Parathyroid adenoma (tissue), 2 donors: ENCODE measurements around the gene INTS2.
"Not testable (repeated sequence)": the region's sequence is repeated elsewhere in the genome, so short reads cannot be mapped to it uniquely, and the experiment has no call there.

Source experiments
- H2AFZ ChIP-seq: fragments of 300-600 bp; sonication (generic); one replicate; pipeline ENCODE4 v1.7.0; 2017; ENCODE audit warnings: antibody characterized with exemption, mild to moderate bottlenecking
- H3K27ac ChIP-seq: fragments of 300-600 bp; sonication (generic); one replicate; pipeline ENCODE4 v1.7.0; 2017
- H3K27me3 ChIP-seq: fragments of 300-600 bp; sonication (generic); one replicate; pipeline ENCODE4 v1.7.0; 2017; ENCODE audit warnings: low read length; ENCODE audit not compliant: control insufficient read depth, insufficient read depth
- H3K36me3 ChIP-seq: fragments of 300-600 bp; sonication (generic); one replicate; pipeline ENCODE4 v1.7.0; 2017; ENCODE audit warnings: low read length; ENCODE audit not compliant: control insufficient read depth, insufficient read depth
- H3K4me1 ChIP-seq: fragments of 300-600 bp; sonication (generic); one replicate; pipeline ENCODE4 v1.7.0; 2017; ENCODE audit warnings: control low read depth
- H3K4me2 ChIP-seq: fragments of 300-600 bp; sonication (generic); one replicate; pipeline ENCODE4 v1.7.0; 2017; ENCODE audit warnings: low read length
- H3K4me3 ChIP-seq: fragments of 300-600 bp; sonication (generic); one replicate; pipeline ENCODE4 v1.7.0; 2017; ENCODE audit warnings: low read depth, low read length
- H3K79me2 ChIP-seq: fragments of 300-600 bp; sonication (generic); one replicate; pipeline ENCODE4 v1.7.0; 2017; ENCODE audit warnings: control low read depth
- H3K9ac ChIP-seq: fragments of 300-600 bp; sonication (generic); one replicate; pipeline ENCODE4 v1.7.0; 2017; ENCODE audit warnings: mild to moderate bottlenecking
- H3K9me3 ChIP-seq: fragments of 300-600 bp; sonication (generic); one replicate; pipeline ENCODE4 v1.7.0; 2017; ENCODE audit warnings: low read length; ENCODE audit not compliant: control insufficient read depth
- CTCF ChIP-seq: fragments of 300-600 bp; sonication (generic); IDR thresholded peaks from one replicate; pipeline ENCODE4 v1.7.0; 2017; ENCODE audit warnings: antibody characterized with exemption, mild to moderate bottlenecking
- donor health status: primary hyperparathyroidism.

Gene INTS2

GRCh38 chr17:61897548-61898180 lies 30.1 kb downstream of the INTS2 start:
- no peak overlapping the region for H3K4me2 ChIP-seq
- TF ChIP-seq CTCF = no peak
- no peaks in the 10 kb centered on the region for H3K4me1 ChIP-seq
- no peaks in the 10 kb centered on the region for H3K79me2 ChIP-seq
- H3K4me3 ChIP-seq = no peak overlapping the region
- H3K36me3 ChIP-seq = no peaks in the 10 kb centered on the region
- H3K27ac ChIP-seq = no peak overlapping the region
- no peaks in the 10 kb centered on the region for H3K9me3 ChIP-seq
- H3K9ac ChIP-seq = no peak overlapping the region
- no peaks in the 10 kb centered on the region for H3K27me3 ChIP-seq
- no peak overlapping the region for H2AFZ ChIP-seq

- TF ChIP-seq CTCF = no peak
- H3K36me3 ChIP-seq = no peaks in the 10 kb centered on the region
- no peak overlapping the region for H3K27ac ChIP-seq
- H2AFZ ChIP-seq = no peak overlapping the region
- H3K27me3 ChIP-seq = no peaks in the 10 kb centered on the region
- no peaks in the 10 kb centered on the region for H3K4me1 ChIP-seq
- H3K4me3 ChIP-seq = no peak overlapping the region
- no peaks in the 10 kb centered on the region for H3K79me2 ChIP-seq
- no peak overlapping the region for H3K4me2 ChIP-seq
- H3K9me3 ChIP-seq = no peaks in the 10 kb centered on the region
- H3K9ac ChIP-seq = no peak overlapping the region
These were observed 32.4 kb downstream of the INTS2 start for GRCh38 chr17:61895391-61895790.

- H3K36me3 ChIP-seq, H3K27me3 ChIP-seq, H3K9ac ChIP-seq, H3K4me3 ChIP-seq, H3K27ac ChIP-seq, H3K79me2 ChIP-seq, H2AFZ ChIP-seq, H3K4me1 ChIP-seq, H3K9me3 ChIP-seq, H3K4me2 ChIP-seq: not testable (repeated sequence)
These were observed 33.5 kb downstream of the INTS2 start for GRCh38 chr17:61894310-61894709.

GRCh38 chr17:61887733-61888132 lies 40.0 kb downstream of the INTS2 start:
- not testable (repeated sequence) for H3K4me1 ChIP-seq, H3K36me3 ChIP-seq, H3K27me3 ChIP-seq, H3K79me2 ChIP-seq, H3K9ac ChIP-seq, H3K4me2 ChIP-seq, H3K9me3 ChIP-seq, H3K4me3 ChIP-seq, H3K27ac ChIP-seq, H2AFZ ChIP-seq

- not testable (repeated sequence) for H3K9me3 ChIP-seq, H3K36me3 ChIP-seq, H2AFZ ChIP-seq, H3K9ac ChIP-seq, H3K79me2 ChIP-seq, H3K4me3 ChIP-seq, H3K27ac ChIP-seq, H3K4me2 ChIP-seq, H3K27me3 ChIP-seq, H3K4me1 ChIP-seq
These were observed 41.9 kb downstream of the INTS2 start for GRCh38 chr17:61885865-61886264.

- Histone ChIP-seq H2AFZ (no peak overlapping the region), H3K4me2 (no peak overlapping the region), H3K4me1 (no peaks in the 10 kb centered on the region), H3K27me3 (no peaks in the 10 kb centered on the region), H3K9ac (no peak overlapping the region), H3K9me3 (no peaks in the 10 kb centered on the region), H3K36me3 (no peaks in the 10 kb centered on the region), H3K4me3 (no peak overlapping the region), H3K27ac (no peak overlapping the region), H3K79me2 (no peaks in the 10 kb centered on the region)
- TF ChIP-seq CTCF = no peak
These were observed 42.9 kb downstream of the INTS2 start for GRCh38 chr17:61884864-61885263.
